Measurements from ENCODE around the gene GLS. TPM values are rescaled to one million over a fixed set of nuclear protein-coding genes. Genes with fewer than 3 reads are reported as not detected.

Gene GLS
- total and polyA plus RNA-seq, 2 of the 13 experiments (the other 11 are each of a cell fraction or from before 2014, with no cell fraction given), result 78.6 to 183 TPM

- TF ChIP-seq ZNF562 (CRISPR knock-in tag; IDR thresholded peaks at IDR 0.05; ENCODE audit: borderline replicate concordance) (no peak), RXRA (CRISPR knock-in tag; IDR thresholded peaks at IDR 0.05) (peak; percentile 90), CCDC6 (CRISPR knock-in tag; IDR thresholded peaks at IDR 0.05) (peak; percentile 99), CHD4 (IDR thresholded peaks at IDR 0.05; ENCODE audit: borderline replicate concordance, low read length) (no peak), HNF4A (CRISPR knock-in tag; IDR thresholded peaks at IDR 0.05) (peak; percentile 21), TOE1 (CRISPR knock-in tag; IDR thresholded peaks at IDR 0.05) (peak; percentile 97), ZNF510 (CRISPR knock-in tag; IDR thresholded peaks at IDR 0.05; ENCODE audit: low read depth) (peak; percentile 99), ZSCAN9 (CRISPR knock-in tag; IDR thresholded peaks at IDR 0.05; ENCODE audit: borderline replicate concordance) (peak; percentile 98), ETV5 (CRISPR knock-in tag; IDR thresholded peaks at IDR 0.05; ENCODE audit: borderline replicate concordance) (peak; percentile 99), ZNF414 (CRISPR knock-in tag; IDR thresholded peaks at IDR 0.05) (peak; percentile 96), MIER3 (CRISPR knock-in tag; IDR thresholded peaks at IDR 0.05; ENCODE audit: borderline replicate concordance) (no peak; the same call in 1 of the 2 replicates), ZNF850 (CRISPR knock-in tag; conservative IDR thresholded peaks at IDR 0.05) (peak; percentile 92; the same call in 1 of the 2 replicates), HINFP (CRISPR knock-in tag; IDR thresholded peaks at IDR 0.05; ENCODE audit: low read depth) (0 out of 2 replicates have a peak, but pooled peaks have one; percentile 51), RFX1 (IDR thresholded peaks at IDR 0.05) (no peak), SMAD3 (CRISPR knock-in tag; IDR thresholded peaks at IDR 0.05) (peak; percentile 96), ZNF570 (CRISPR knock-in tag; IDR thresholded peaks at IDR 0.05; ENCODE audit: borderline replicate concordance) (peak; percentile 89), PAF1 (CRISPR knock-in tag; IDR thresholded peaks at IDR 0.05) (no peak), ZNF777 (CRISPR knock-in tag; IDR thresholded peaks at IDR 0.05) (peak; percentile 98), RBM22 (optimal IDR thresholded peaks at IDR 0.05; ENCODE audit: low read length) (no peak), CBFB (CRISPR knock-in tag; IDR thresholded peaks at IDR 0.05) (peak; percentile 98)
- TF ChIP-seq, protein P1, sequence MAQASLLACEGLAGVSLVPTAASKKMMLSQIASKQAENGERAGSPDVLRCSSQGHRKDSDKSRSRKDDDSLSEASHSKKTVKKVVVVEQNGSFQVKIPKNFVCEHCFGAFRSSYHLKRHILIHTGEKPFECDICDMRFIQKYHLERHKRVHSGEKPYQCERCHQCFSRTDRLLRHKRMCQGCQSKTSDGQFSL (CRISPR knock-in tag; IDR thresholded peaks at IDR 0.05), result no peak
- TF ChIP-seq, protein P2, sequence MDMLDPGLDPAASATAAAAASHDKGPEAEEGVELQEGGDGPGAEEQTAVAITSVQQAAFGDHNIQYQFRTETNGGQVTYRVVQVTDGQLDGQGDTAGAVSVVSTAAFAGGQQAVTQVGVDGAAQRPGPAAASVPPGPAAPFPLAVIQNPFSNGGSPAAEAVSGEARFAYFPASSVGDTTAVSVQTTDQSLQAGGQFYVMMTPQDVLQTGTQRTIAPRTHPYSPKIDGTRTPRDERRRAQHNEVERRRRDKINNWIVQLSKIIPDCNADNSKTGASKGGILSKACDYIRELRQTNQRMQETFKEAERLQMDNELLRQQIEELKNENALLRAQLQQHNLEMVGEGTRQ (IDR thresholded peaks at IDR 0.05; ENCODE audit: low read depth, low read length), result no peak
- TF ChIP-seq, protein P2 (CRISPR knock-in tag; IDR thresholded peaks at IDR 0.05; ENCODE audit: borderline replicate concordance), result peak; percentile 64; the same call in 1 of the 2 replicates
- TF ChIP-seq, protein P3, sequence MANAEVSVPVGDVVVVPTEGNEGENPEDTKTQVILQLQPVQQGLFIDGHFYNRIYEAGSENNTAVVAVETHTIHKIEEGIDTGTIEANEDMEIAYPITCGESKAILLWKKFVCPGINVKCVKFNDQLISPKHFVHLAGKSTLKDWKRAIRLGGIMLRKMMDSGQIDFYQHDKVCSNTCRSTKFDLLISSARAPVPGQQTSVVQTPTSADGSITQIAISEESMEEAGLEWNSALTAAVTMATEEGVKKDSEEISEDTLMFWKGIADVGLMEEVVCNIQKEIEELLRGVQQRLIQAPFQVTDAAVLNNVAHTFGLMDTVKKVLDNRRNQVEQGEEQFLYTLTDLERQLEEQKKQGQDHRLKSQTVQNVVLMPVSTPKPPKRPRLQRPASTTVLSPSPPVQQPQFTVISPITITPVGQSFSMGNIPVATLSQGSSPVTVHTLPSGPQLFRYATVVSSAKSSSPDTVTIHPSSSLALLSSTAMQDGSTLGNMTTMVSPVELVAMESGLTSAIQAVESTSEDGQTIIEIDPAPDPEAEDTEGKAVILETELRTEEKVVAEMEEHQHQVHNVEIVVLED (CRISPR knock-in tag; IDR thresholded peaks at IDR 0.05; ENCODE audit: borderline replicate concordance), result peak; percentile 96
These were observed 133.5 kb downstream of the GLS start, which contains the start of gene STAT1 (continued) for GRCh38 chr2:191013932-191014652.

Data from HepG2 (cell line).